ENCODE data around the gene CFAP57.

CFAP57 gene

GRCh38 chr1:43273708-43274107 is 101.6 kb downstream of the CFAP57 start:
- intact Hi-C loops (cut with DNase I): no loop called here
- no peak for DNase-seq

- intact Hi-C loops (cut with DNase I): no loop called here
- peak in 2 of 10 donors; percentile 3 to 51 for DNase-seq
Measured at GRCh38 chr1:43274125-43274803, 102.1 kb downstream of the CFAP57 start.

GRCh38 chr1:43274804-43275180 is 102.7 kb downstream of the CFAP57 start:
- peak in 1 of 10 donors; percentile 59 for DNase-seq
- intact Hi-C loops (cut with DNase I): no loop called here

- peak in 2 of 10 donors; percentile 14 to 67 for DNase-seq
Measured at GRCh38 chr1:43275826-43276620, 103.9 kb downstream of the CFAP57 start.

GRCh38 chr1:43276673-43277072 is 104.5 kb downstream of the CFAP57 start:
- DNase-seq: peak in 2 of 10 donors; percentile 25 to 33
- intact Hi-C loops (cut with DNase I): loop anchor here (2.0 kb wide), 1 partner anchor 34 kb away; no protein-coding TSS in a partner anchor

More at GRCh38 chr1:43275826-43276620, 103.9 kb downstream of the CFAP57 start:
- intact Hi-C loops (cut with DNase I): loop anchor here (2.0 kb wide), 1 partner anchor 35 kb away; no protein-coding TSS in a partner anchor

GRCh38 chr1:43277116-43277876 is 105.2 kb downstream of the CFAP57 start:
- DNase-seq: peak in 3 of 10 donors; percentile 28 to 82 (median 40)
- intact Hi-C loops (cut with DNase I): loop anchor here (2.0 kb wide), 1 partner anchor 34 kb away; no protein-coding TSS in a partner anchor

- intact Hi-C loops (cut with DNase I): no loop called here
- peak in 2 of 10 donors; percentile 50 to 55 for DNase-seq
Measured at GRCh38 chr1:43279161-43279560, 107.0 kb downstream of the CFAP57 start.

GRCh38 chr1:43279666-43280065 is 107.5 kb downstream of the CFAP57 start:
- intact Hi-C loops (cut with DNase I): no loop called here
- peak in 2 of 10 donors; percentile 5 to 72 for DNase-seq

GRCh38 chr1:43280692-43281091 is 108.6 kb downstream of the CFAP57 start:
- intact Hi-C loops (cut with DNase I): no loop called here

GRCh38 chr1:43282220-43283195 is 110.4 kb downstream of the CFAP57 start:
- DNase-seq: peak in 3 of 10 donors; percentile 18 to 62 (median 41)
- intact Hi-C loops (cut with DNase I): no loop called here

More at GRCh38 chr1:43280692-43281091, 108.6 kb downstream of the CFAP57 start:
- peak in 2 of 10 donors; percentile 1 to 42 for DNase-seq

GRCh38 chr1:43284065-43284464 is 111.9 kb downstream of the CFAP57 start:
- peak in 3 of 10 donors; percentile 7 to 29 (median 10) for DNase-seq
- intact Hi-C loops (cut with DNase I): no loop called here

- intact Hi-C loops (cut with DNase I): no loop called here
- DNase-seq: peak in 3 of 10 donors; percentile 3 to 55 (median 45)
Measured at GRCh38 chr1:43284546-43285110, 112.5 kb downstream of the CFAP57 start.

GRCh38 chr1:43285269-43285990 is 113.3 kb downstream of the CFAP57 start, which contains the start of gene C1orf210:
Gene C1orf210, minus strand, starts transcription at chr1:43285581. Its CDS starts 2,311 bp downstream, at chr1:43283270.
- intact Hi-C loops (cut with DNase I): no loop called here
- DNase-seq: peak in 2 of 10 donors; percentile 35 to 47

GRCh38 chr1:43286115-43286514 is 114.0 kb downstream of the CFAP57 start:
- intact Hi-C loops (cut with DNase I): no loop called here
- DNase-seq: peak in 3 of 10 donors; percentile 37 to 51 (median 50)

GRCh38 chr1:43286533-43286932 is 114.4 kb downstream of the CFAP57 start:
- peak in 2 of 10 donors; percentile 14 to 28 for DNase-seq
- intact Hi-C loops (cut with DNase I): no loop called here

GRCh38 chr1:43288058-43288784 is 116.1 kb downstream of the CFAP57 start:
- peak in 2 of 10 donors; percentile 55 to 75 for DNase-seq
- intact Hi-C loops (cut with DNase I): no loop called here
